Sciatic nerve (tissue), 2 donors: ENCODE measurements around the gene ANKRD55. TPM values are rescaled to one million over a fixed set of nuclear protein-coding genes. Genes with fewer than 3 reads are reported as not detected.
"Not testable (repeated sequence)": the region's sequence is repeated elsewhere in the genome, so short reads cannot be mapped to it uniquely, and the experiment has no call there.

Source experiments
- ATAC-seq: fragments of 200-7000 bp; cut with Tn5 transposase; one replicate; pipeline ENCODE4 v1.9.1; 2020; ENCODE audit warnings: mild to moderate bottlenecking, moderate library complexity
- DNase-seq: peaks from one replicate; pipeline ENCODE4 v3.0.0-alpha.2; 2020; ENCODE audit warnings: low spot score
- intact Hi-C: fragments of 100-400 bp; cut with DNase I; formaldehyde crosslinking; loops from one replicate; pipeline ENCODE4 v1.14.2; 2022
- total RNA-seq: library from RNA; stranded (reverse); fragmentation: NEBNext Ultra II Directional; extraction: Animal tissue kit (Norgen Biotek cat#: 25700); gene quantifications from one replicate; pipeline ENCODE4 v1.2.1, GENCODE V29; 2021
- donor health status: DM: no; HTN: no; CAD: no.
- donor health status: DM: no; HTN: no; CAD: no.

Gene ANKRD55
- total RNA-seq, 1 donor from 2014 or later, result not detected

GRCh38 chr5:56215019-56215830, 17.9 kb downstream of the ANKRD55 start:
- DNase-seq (no peak), ATAC-seq (no peak)
- intact Hi-C loops, result no loop called here

DNA sequence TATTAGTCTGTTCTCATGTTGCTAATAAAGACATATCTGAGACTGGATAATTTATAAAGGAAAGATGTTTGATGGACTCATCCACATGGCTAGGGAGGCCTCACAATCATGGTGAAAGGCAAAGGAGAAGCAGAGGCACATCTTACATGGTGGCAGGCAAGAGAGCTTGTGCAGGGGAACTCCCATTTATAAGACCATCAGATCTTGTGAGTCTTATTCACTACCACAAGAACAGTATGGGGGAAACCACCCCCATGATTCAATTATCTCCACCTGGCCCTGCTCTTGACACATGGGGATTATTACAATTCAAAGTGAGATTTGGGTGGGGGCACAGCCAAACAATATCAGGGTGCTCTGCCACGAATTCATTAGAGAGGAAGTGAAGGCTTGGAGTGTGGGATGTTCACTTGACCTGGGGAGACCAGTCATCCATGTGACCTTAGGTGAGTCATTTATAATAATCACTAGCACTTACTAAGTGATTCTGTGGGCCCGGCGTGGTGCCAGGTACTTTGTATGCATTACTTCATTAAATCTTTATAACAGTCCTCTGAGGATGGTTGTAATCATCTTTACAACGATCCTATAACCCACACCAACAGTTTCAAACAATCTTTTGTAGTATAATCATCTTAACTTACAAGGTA, 19.1 kb downstream of the ANKRD55 start:
- ATAC-seq, intact Hi-C loops, DNase-seq: not testable (repeated sequence)

GRCh38 chr5:56212130-56212879, 20.8 kb downstream of the ANKRD55 start:
- intact Hi-C loops, result no loop called here
- no peak for ATAC-seq
- DNase-seq, result no peak

DNA sequence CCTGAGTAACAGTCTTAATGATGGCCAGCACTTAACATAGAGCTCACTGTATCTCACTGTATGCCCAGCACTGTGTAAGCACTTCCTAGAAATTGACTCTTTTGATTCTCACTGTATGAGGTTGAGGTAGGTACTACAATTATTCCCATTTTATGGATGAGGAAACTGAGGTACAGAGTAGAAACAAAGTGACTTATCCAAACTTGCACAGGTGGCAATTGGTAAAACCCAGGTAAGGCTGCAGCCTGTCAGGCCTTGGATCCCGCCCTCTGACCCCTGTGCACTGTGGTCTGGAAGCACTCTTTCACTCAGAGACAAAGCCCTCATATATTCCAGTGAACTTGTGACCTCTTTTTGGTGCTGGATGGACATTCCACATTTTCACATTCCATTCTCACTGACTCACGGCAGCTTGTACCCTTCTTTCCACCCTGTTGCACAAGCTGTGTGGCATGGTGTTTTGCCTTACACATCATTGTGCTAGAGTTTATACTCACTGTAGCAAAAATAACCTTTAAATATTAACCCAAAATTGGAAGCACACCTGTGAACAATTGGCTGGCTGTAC, 21.7 kb downstream of the ANKRD55 start:
- peak; percentile 71 for ATAC-seq
- DNase-seq, result no peak
- intact Hi-C loops, result no loop called here

DNA sequence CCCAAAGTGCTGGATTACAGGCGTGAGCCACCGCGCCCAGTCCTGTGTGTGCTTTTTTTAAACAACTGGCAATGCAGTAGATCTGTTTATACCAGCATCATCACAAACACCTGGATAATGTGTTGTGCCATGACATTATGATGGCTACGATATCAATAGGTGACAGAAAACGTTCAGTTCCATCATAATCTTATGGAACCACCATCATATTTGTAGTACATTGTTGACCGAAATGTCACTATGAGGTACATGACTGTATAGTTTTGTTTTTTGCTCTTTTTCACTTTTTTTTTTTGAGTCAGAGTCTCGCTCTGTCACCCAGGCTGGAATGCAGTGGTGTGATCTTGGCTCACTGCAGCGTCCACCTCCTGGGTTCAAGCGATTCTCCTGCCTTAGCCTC, 24.4 kb downstream of the ANKRD55 start:
- DNase-seq (no peak), ATAC-seq (no peak)
- intact Hi-C loops, result loop anchor here (10.0 kb wide), 1 partner anchor 224 kb away; no protein-coding TSS in a partner anchor

DNA sequence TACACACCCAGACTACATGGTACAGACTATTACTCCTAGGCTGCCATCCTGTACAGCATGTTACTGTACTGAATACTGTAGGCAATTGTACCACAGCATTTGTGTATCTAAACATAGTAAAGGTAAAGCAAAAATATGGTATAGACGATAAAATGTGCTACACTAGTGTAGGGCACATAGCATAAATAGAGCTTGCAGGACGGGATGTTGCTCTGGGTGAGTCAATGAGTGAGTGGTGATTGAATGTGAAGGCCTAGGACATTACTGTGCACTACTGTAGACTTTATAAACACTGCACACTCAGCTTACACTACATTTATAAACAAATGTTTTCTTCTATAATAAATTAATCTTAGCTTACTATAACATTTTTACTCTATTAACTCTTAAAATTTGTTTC, 25.6 kb downstream of the ANKRD55 start:
- intact Hi-C loops, result loop anchor here (10.0 kb wide), 1 partner anchor 223 kb away; no protein-coding TSS in a partner anchor
- DNase-seq (no peak), ATAC-seq (no peak)

DNA sequence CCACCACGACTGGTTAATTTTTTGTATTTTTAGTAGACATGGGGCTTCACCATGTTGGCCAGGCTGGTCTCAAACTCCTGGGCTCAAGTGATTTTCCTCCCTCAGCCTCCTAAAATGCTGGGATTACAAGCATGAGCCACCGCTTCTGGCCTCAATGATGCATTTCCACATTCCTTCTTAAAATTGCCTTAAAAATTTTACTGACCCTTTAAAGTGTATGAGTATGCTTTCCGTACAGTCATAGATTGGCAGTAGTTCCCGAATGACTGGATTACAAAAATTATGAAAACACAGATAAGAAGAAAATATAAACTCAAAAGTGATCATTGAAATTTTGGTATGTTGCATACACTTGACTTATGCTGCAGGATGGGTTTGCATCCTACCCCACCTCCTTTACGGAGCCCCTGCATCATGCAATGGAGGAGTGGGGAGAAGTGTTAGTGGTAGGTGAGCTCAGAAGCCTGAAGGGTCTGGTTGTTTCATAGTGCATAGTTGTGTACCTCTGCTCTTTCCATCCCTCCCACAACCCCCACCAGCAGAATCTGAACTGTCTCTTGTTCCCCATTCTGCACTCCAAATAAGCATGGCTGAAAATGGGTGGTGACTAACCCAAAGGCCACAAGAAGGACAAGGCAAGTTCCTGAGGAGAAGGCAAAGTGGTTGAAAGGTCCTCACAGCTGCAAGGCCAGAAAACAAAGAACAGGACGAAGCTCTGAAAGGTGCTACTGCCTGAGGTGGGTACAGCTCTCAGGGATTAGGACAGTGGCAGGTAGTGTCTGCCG, 26.8 kb downstream of the ANKRD55 start:
- ATAC-seq, result no peak
- intact Hi-C loops, result loop anchor here (10.0 kb wide), 1 partner anchor 222 kb away; no protein-coding TSS in a partner anchor

DNA sequence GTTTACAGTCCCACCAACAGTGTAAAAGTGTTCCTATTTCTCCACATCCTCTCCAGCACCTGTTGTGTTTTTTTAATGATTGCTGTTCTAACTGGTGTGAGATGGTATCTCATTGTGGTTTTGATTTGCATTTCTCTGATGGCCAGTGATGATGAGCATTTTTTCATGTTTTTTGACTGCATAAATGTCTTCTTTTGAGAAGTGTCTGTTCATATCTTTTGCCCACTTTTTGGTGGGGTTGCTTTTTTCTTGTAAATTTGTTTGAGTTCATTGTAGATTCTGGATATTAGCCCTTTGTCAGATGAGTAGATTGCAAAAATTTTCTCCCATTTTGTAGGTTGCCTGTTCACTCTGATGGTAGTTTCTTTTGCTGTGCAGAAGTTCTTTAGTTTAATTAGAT, 29.2 kb downstream of the ANKRD55 start:
- ATAC-seq, DNase-seq: not testable (repeated sequence)
- intact Hi-C loops, result loop anchor here (10.0 kb wide), 1 partner anchor 219 kb away; no protein-coding TSS in a partner anchor

More for the DNA sequence above, 26.8 kb downstream of the ANKRD55 start:
- DNase-seq, result no peak

- intact Hi-C loops, result loop anchor here (10.0 kb wide), 1 partner anchor 218 kb away; no protein-coding TSS in a partner anchor
- no peak for ATAC-seq
- no peak for DNase-seq
These were observed 30.6 kb downstream of the ANKRD55 start for GRCh38 chr5:56202483-56202882.

GRCh38 chr5:56201762-56202261, 31.3 kb downstream of the ANKRD55 start:
- DNase-seq, ATAC-seq: not testable (repeated sequence)
- intact Hi-C loops, result loop anchor here (10.0 kb wide), 1 partner anchor 217 kb away; no protein-coding TSS in a partner anchor

DNA sequence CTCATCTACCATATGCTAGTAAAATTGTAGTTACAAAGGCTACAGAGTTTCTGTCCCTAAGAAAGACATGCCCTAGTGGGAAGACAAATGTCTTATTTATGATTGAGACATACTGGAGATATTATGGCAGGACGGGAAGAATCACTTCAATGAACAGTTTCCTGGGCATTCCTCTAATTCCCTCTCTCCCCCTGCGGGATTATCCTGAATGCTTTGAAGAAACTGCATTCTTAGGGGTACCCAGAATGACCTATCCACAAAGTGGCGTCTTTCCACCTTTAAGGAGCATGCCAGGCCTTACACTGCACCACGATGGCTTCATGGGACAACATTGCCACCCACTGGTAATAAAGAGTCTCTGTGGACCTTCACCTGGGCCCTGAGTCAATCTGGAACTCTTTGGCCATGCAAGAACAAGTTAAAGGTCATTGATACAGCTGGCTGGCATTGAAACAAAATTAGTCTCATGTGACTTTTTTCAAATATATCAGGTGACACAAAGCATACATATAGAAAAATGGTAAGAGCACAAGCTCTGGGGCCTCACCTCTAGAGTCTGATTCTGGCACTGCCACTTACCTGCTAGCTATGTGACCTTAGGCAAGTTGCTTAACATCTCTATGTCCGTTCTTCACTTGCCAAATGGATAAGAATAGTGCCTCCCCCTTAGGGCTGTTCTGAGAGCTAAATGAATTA, 32.0 kb downstream of the ANKRD55 start:
- peak; percentile 98 for ATAC-seq
- DNase-seq, result peak; percentile 63
- intact Hi-C loops, result loop anchor here (10.0 kb wide), 1 partner anchor 216 kb away; no protein-coding TSS in a partner anchor

DNA sequence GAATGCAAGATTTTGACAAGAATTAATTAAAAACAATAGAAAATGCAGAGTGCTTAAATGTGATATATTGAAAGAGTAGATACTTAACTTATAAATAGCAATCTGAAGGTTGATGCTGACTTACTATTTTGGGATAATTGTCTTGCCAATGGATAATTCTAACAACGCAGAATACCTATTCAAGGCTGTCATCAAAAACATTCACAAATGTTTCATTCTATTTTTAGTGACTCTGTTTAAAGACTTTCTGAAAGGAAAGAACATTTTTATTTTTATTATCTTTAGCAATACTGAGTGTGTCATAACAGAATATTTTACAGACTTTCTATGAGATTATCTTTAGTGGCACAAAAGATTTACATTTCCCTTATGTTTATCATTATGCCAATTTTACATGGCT, 38.1 kb downstream of the ANKRD55 start:
- intact Hi-C loops, result no loop called here
- ATAC-seq (no peak), DNase-seq (no peak)

DNA sequence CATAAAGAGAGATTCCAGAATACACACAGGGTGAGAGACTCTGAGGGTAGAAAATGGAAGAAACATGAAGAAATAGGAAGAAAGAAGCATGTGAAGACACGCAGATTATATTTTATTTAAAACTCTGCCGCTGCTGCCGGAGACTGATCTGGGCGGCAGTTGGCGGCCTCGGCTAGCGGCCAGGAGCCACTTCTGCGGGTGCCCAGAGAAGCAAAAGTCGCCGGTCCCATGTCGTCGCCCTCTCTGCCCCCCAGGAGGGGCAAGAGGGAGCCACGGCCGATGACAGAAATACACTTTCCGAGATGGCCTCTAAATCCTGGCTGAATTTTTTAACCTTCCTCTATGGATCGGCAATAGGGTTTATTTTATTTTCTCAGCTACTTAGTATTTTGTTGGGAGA, 40.9 kb downstream of the ANKRD55 start:
- ATAC-seq, result no peak
- DNase-seq, result no peak
- intact Hi-C loops, result no loop called here

DNA sequence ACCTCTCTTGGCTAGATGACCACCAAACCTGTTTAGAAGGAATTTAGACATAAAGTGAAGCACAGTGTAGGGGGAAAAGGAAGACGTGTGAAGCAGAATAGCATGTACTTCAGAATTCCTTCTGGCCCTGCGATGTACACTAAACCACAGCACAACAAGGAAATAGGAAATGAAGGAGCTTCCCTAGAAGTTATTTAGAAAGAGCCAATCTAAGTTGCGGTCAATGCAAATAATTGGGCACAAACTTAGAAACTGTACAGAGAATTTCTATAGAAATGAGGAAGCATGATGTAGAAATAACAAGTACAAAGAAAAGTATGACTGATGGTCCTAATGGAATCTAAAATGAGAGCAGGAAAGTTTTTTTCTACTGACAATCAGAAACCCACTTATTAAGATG, 41.5 kb downstream of the ANKRD55 start:
- ATAC-seq (no peak), DNase-seq (no peak)
- intact Hi-C loops, result no loop called here

GRCh38 chr5:56190497-56190896, 42.6 kb downstream of the ANKRD55 start:
- ATAC-seq, result peak; percentile 46

GRCh38 chr5:56185768-56186311, 47.3 kb downstream of the ANKRD55 start:
- DNase-seq (no peak), ATAC-seq (no peak)
- intact Hi-C loops, result no loop called here

More at GRCh38 chr5:56190497-56190896, 42.6 kb downstream of the ANKRD55 start:
- intact Hi-C loops, result no loop called here
- peak; percentile 65 for DNase-seq

DNA sequence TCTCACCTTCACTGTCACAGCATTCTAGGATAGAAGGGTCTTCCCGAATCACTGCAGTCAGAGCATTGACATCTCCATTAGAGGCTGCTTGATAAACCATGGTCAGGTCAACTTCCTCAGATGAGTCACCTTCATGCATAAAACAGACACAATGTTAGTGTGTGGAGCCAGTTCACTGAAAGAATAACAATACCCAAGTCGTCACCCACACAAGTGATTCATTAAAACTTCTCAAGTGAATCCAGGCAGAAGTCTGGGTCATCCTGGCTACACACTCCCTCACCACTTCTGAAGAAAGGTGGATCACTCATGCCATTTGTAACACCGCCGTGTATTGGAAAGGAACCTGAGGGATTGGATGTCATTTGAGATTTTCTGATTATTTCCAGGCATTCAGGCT, 49.6 kb downstream of the ANKRD55 start:
- DNase-seq (no peak), ATAC-seq (no peak)

More for the DNA sequence above, 49.6 kb downstream of the ANKRD55 start:
- intact Hi-C loops, result no loop called here
